ENCODE results near the gene CYP3A4.

The CYP3A4 gene

DNA sequence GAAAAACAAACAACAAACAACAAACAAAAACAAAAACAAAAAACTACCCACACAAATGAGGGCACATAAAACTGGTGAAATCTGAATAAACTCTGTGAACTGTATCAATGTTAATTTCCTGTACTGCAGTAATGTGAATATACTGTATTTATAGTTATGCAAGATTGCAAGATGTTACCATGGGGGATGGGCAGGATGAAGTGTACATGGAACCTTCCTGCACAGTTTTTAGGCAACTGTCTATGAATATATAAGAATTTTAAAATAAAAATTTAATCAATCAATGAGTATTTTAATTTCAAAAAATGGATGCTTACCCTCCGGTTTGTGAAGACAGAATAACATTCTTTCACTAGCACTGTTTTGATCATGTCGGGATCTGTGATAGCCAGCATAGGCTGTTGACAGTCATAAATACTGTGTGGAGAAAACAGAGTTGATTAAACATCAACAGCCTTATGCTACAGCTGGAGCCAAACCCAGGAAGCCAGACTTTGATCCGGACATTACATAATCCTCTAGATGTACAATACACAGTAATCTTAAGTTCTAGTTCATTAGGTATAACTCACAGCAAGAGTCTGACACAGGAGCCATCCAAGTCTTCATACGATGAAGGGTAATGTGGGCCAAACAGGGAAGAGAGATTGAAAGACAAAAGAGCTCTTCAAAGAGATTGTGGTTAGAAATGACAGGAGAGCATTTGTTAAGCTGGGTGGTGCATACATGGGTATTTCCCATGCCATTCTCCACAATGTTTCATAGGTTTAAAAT lies 63.8 kb downstream of the CYP3A4 start:
- Histone ChIP-seq H3K4ac (ENCODE audit: low read depth, low read length) (no peak overlapping the region), H3K79me1 (ENCODE audit: low read length) (no peaks in the 10 kb centered on the region), H3K56ac (ENCODE audit: low read length) (no peak overlapping the region), H3K9ac (ENCODE audit: low read length) (no peak overlapping the region), H3K4me1 (ENCODE audit: control insufficient read depth, low read depth, low read length) (no peaks in the 10 kb centered on the region), H3K27ac (ENCODE audit: low read depth, low read length) (no peak overlapping the region), H2BK5ac (ENCODE audit: low read length) (no peak overlapping the region), H3K4me3 (ENCODE audit: low read length) (no peak overlapping the region), H2AK5ac (ENCODE audit: low read length) (no peak overlapping the region), H2BK120ac (ENCODE audit: low read depth, low read length) (no peak overlapping the region), H2BK15ac (replicated peaks; ENCODE audit: low read depth) (no peak overlapping the region), H3K18ac (ENCODE audit: low read length) (no peak overlapping the region), H3K4me2 (ENCODE audit: low read length) (no peak overlapping the region), H4K8ac (ENCODE audit: low read depth, low read length) (no peak overlapping the region), H4K5ac (ENCODE audit: low read length) (no peak overlapping the region), H3K23ac (ENCODE audit: low read length) (no peak overlapping the region), H3K36me3 (ENCODE audit: control insufficient read depth, insufficient read depth, low read length) (no peaks in the 10 kb centered on the region), H3K27me3 (ENCODE audit: insufficient read depth, low read length, poor library complexity) (no peaks in the 10 kb centered on the region), H3K79me2 (ENCODE audit: control insufficient read depth, insufficient read depth, low read length) (no peaks in the 10 kb centered on the region)
- WGBS (ENCODE audit: extremely low coverage, insufficient coverage, low lambda C conversion rate), result no CpG with 5 or more reads among the region's 4 CpGs
- no peak for DNase-seq

GRCh38 chr7:99713995-99714570 lies 69.9 kb downstream of the CYP3A4 start:
- Histone ChIP-seq H3K4me3 (ENCODE audit: low read length) (no peak overlapping the region), H4K5ac (ENCODE audit: low read length) (no peak overlapping the region), H2BK120ac (ENCODE audit: low read depth, low read length) (no peak overlapping the region), H3K79me2 (ENCODE audit: control insufficient read depth, insufficient read depth, low read length) (no peaks in the 10 kb centered on the region), H3K23ac (ENCODE audit: low read length) (no peak overlapping the region), H3K56ac (ENCODE audit: low read length) (no peak overlapping the region), H3K4me2 (ENCODE audit: low read length) (no peak overlapping the region), H2BK15ac (replicated peaks; ENCODE audit: low read depth) (no peak overlapping the region), H4K8ac (ENCODE audit: low read depth, low read length) (no peak overlapping the region), H3K9ac (ENCODE audit: low read length) (no peak overlapping the region), H3K27ac (ENCODE audit: low read depth, low read length) (no peak overlapping the region), H3K4ac (ENCODE audit: low read depth, low read length) (no peak overlapping the region), H3K4me1 (ENCODE audit: control insufficient read depth, low read depth, low read length) (no peaks in the 10 kb centered on the region), H3K27me3 (ENCODE audit: insufficient read depth, low read length, poor library complexity) (no peaks in the 10 kb centered on the region), H3K36me3 (ENCODE audit: control insufficient read depth, insufficient read depth, low read length) (no peaks in the 10 kb centered on the region), H2AK5ac (ENCODE audit: low read length) (no peak overlapping the region), H3K18ac (ENCODE audit: low read length) (no peak overlapping the region), H2BK5ac (ENCODE audit: low read length) (no peak overlapping the region), H3K79me1 (ENCODE audit: low read length) (no peaks in the 10 kb centered on the region)
- DNase-seq, result no peak
- 100% methylated on average over 1 of the region's 3 CpGs for WGBS (ENCODE audit: extremely low coverage, insufficient coverage, low lambda C conversion rate)

- no peak overlapping the region for H3K18ac ChIP-seq (ENCODE audit: low read length)
- no peak overlapping the region for H2BK15ac ChIP-seq (replicated peaks; ENCODE audit: low read depth)
- H3K27me3 ChIP-seq (ENCODE audit: insufficient read depth, low read length, poor library complexity), result no peaks in the 10 kb centered on the region
- no peak overlapping the region for H2BK120ac ChIP-seq (ENCODE audit: low read depth, low read length)
- H3K79me2 ChIP-seq (ENCODE audit: control insufficient read depth, insufficient read depth, low read length), result no peaks in the 10 kb centered on the region
- no peak for DNase-seq
- H3K56ac ChIP-seq (ENCODE audit: low read length), result no peak overlapping the region
- H3K79me1 ChIP-seq (ENCODE audit: low read length), result no peaks in the 10 kb centered on the region
- H3K4me1 ChIP-seq (ENCODE audit: control insufficient read depth, low read depth, low read length), result no peaks in the 10 kb centered on the region
- H3K4me2 ChIP-seq (ENCODE audit: low read length), result no peak overlapping the region
- H4K5ac ChIP-seq (ENCODE audit: low read length), result no peak overlapping the region
- no peak overlapping the region for H3K27ac ChIP-seq (ENCODE audit: low read depth, low read length)
- H3K9ac ChIP-seq (ENCODE audit: low read length), result no peak overlapping the region
- no peak overlapping the region for H3K4ac ChIP-seq (ENCODE audit: low read depth, low read length)
- no peak overlapping the region for H3K23ac ChIP-seq (ENCODE audit: low read length)
- no peaks in the 10 kb centered on the region for H3K36me3 ChIP-seq (ENCODE audit: control insufficient read depth, insufficient read depth, low read length)
- H2BK5ac ChIP-seq (ENCODE audit: low read length), result no peak overlapping the region
- H4K8ac ChIP-seq (ENCODE audit: low read depth, low read length), result no peak overlapping the region
- no CpG with 5 or more reads among the region's 2 CpGs for WGBS (ENCODE audit: extremely low coverage, insufficient coverage, low lambda C conversion rate)
- H2AK5ac ChIP-seq (ENCODE audit: low read length), result no peak overlapping the region
- H3K4me3 ChIP-seq (ENCODE audit: low read length), result no peak overlapping the region
These were observed 74.0 kb downstream of the CYP3A4 start for GRCh38 chr7:99709838-99710578.

- no peak overlapping the region for H3K4me2 ChIP-seq (ENCODE audit: low read length)
- no peak overlapping the region for H3K56ac ChIP-seq (ENCODE audit: low read length)
- no peak overlapping the region for H3K4ac ChIP-seq (ENCODE audit: low read depth, low read length)
- no peak for DNase-seq
- WGBS (ENCODE audit: extremely low coverage, insufficient coverage, low lambda C conversion rate), result no CpG with 5 or more reads among the region's 2 CpGs
- no peak overlapping the region for H4K8ac ChIP-seq (ENCODE audit: low read depth, low read length)
- no peak overlapping the region for H4K5ac ChIP-seq (ENCODE audit: low read length)
- no peaks in the 10 kb centered on the region for H3K79me1 ChIP-seq (ENCODE audit: low read length)
- H2BK120ac ChIP-seq (ENCODE audit: low read depth, low read length), result no peak overlapping the region
- H3K23ac ChIP-seq (ENCODE audit: low read length), result no peak overlapping the region
- H3K4me1 ChIP-seq (ENCODE audit: control insufficient read depth, low read depth, low read length), result no peaks in the 10 kb centered on the region
- no peak overlapping the region for H2BK5ac ChIP-seq (ENCODE audit: low read length)
- no peak overlapping the region for H3K4me3 ChIP-seq (ENCODE audit: low read length)
- H3K18ac ChIP-seq (ENCODE audit: low read length), result no peak overlapping the region
- H3K79me2 ChIP-seq (ENCODE audit: control insufficient read depth, insufficient read depth, low read length), result no peaks in the 10 kb centered on the region
- H3K27ac ChIP-seq (ENCODE audit: low read depth, low read length), result no peak overlapping the region
- no peak overlapping the region for H3K9ac ChIP-seq (ENCODE audit: low read length)
- H2AK5ac ChIP-seq (ENCODE audit: low read length), result no peak overlapping the region
- H3K27me3 ChIP-seq (ENCODE audit: insufficient read depth, low read length, poor library complexity), result no peaks in the 10 kb centered on the region
- no peak overlapping the region for H2BK15ac ChIP-seq (replicated peaks; ENCODE audit: low read depth)
- H3K36me3 ChIP-seq (ENCODE audit: control insufficient read depth, insufficient read depth, low read length), result no peaks in the 10 kb centered on the region
These were observed 74.7 kb downstream of the CYP3A4 start for GRCh38 chr7:99709260-99709659.

GRCh38 chr7:99707096-99707495 lies 76.9 kb downstream of the CYP3A4 start:
- no peaks in the 10 kb centered on the region for H3K4me1 ChIP-seq (ENCODE audit: control insufficient read depth, low read depth, low read length)
- no peak overlapping the region for H2BK5ac ChIP-seq (ENCODE audit: low read length)
- H3K4me2 ChIP-seq (ENCODE audit: low read length), result no peak overlapping the region
- no peak overlapping the region for H3K23ac ChIP-seq (ENCODE audit: low read length)
- no peaks in the 10 kb centered on the region for H3K27me3 ChIP-seq (ENCODE audit: insufficient read depth, low read length, poor library complexity)
- no peak overlapping the region for H2AK5ac ChIP-seq (ENCODE audit: low read length)
- H3K18ac ChIP-seq (ENCODE audit: low read length), result no peak overlapping the region
- H4K5ac ChIP-seq (ENCODE audit: low read length), result no peak overlapping the region
- H2BK120ac ChIP-seq (ENCODE audit: low read depth, low read length), result no peak overlapping the region
- no peak overlapping the region for H3K4ac ChIP-seq (ENCODE audit: low read depth, low read length)
- H3K79me2 ChIP-seq (ENCODE audit: control insufficient read depth, insufficient read depth, low read length), result no peaks in the 10 kb centered on the region
- no peak overlapping the region for H3K27ac ChIP-seq (ENCODE audit: low read depth, low read length)
- DNase-seq, result peak; percentile 52
- no peak overlapping the region for H4K8ac ChIP-seq (ENCODE audit: low read depth, low read length)
- no peak overlapping the region for H2BK15ac ChIP-seq (replicated peaks; ENCODE audit: low read depth)
- H3K9ac ChIP-seq (ENCODE audit: low read length), result no peak overlapping the region
- no peak overlapping the region for H3K56ac ChIP-seq (ENCODE audit: low read length)
- no peak overlapping the region for H3K4me3 ChIP-seq (ENCODE audit: low read length)
- H3K36me3 ChIP-seq (ENCODE audit: control insufficient read depth, insufficient read depth, low read length), result no peaks in the 10 kb centered on the region
- no peaks in the 10 kb centered on the region for H3K79me1 ChIP-seq (ENCODE audit: low read length)
- no CpG with 5 or more reads among the region's 1 CpG for WGBS (ENCODE audit: extremely low coverage, insufficient coverage, low lambda C conversion rate)
